Vagina (tissue), 2 donors: ENCODE results near the gene PAK1IP1. TPM values are rescaled to one million over a fixed set of nuclear protein-coding genes. Genes with fewer than 3 reads are reported as not detected.
"Not testable (repeated sequence)": the region's sequence is repeated elsewhere in the genome, so short reads cannot be mapped to it uniquely, and the experiment has no call there.

ENCODE experiments used
- DNase-seq, 2 donors: peaks; one replicate each; pipeline ENCODE4 v3.0.0-alpha.2; 2017; ENCODE audit errors: extremely low spot score in 2 of 2
- H3K27ac ChIP-seq: fragments of 200-600 bp; sonication (generic); one replicate; pipeline ENCODE4 v1.5.1; 2019
- H3K27me3 ChIP-seq: fragments of 200-600 bp; sonication (generic); one replicate; pipeline ENCODE4 v1.5.1; 2019
- H3K36me3 ChIP-seq, 2 donors: fragments of 200-600 bp; sonication (generic); one replicate each; pipeline ENCODE4 v1.5.1; 2017 to 2019
- H3K4me1 ChIP-seq: fragments of 200-600 bp; sonication (generic); one replicate; pipeline ENCODE4 v1.5.1; 2019
- H3K4me3 ChIP-seq, 2 donors: fragments of 200-600 bp; sonication (generic); 1 replicate in 1 of 2; 2 replicates in 1 of 2; pipeline ENCODE4 v1.5.1; 2016 to 2019
- H3K9me3 ChIP-seq: fragments of 200-600 bp; sonication (generic); one replicate; pipeline ENCODE4 v1.5.1; 2019
- POLR2A ChIP-seq, 2 donors: fragments of 450-650 bp; IDR thresholded peaks; one replicate each; pipeline ENCODE4 v1.6.1; 2017; ENCODE audit warnings: antibody characterized with exemption in 2 of 2, mild to moderate bottlenecking in 2 of 2, moderate library complexity in 2 of 2
- POLR2AphosphoS5 ChIP-seq, 2 donors: sonication (generic); formaldehyde crosslinking; IDR thresholded peaks; one replicate each; pipeline ENCODE4 v1.9.0; 2017; ENCODE audit warnings: antibody characterized with exemption in 2 of 2, mild to moderate bottlenecking in 2 of 2, low read depth in 1 of 2; ENCODE audit not compliant: insufficient read depth in 1 of 2
- intact Hi-C: fragments of 100-400 bp; cut with DNase I; formaldehyde crosslinking; loops from one replicate; pipeline ENCODE4 v1.15.1; 2023
- total RNA-seq: library from RNA; depleted of rRNA; stranded (reverse); fragments of >200 nt; gene quantifications from one replicate; pipeline ENCODE4 v1.2.3, GENCODE V29; 2016
- TF ChIP-seq, protein P1 (sequence below), 3 experiments: fragments of 450-650 bp in 2 of 3; fragments of 200-600 bp in 1 of 3; sonication (generic) in 1 of 3; IDR thresholded peaks; one replicate each; pipeline ENCODE4 v1.5.1; 2017 to 2019; ENCODE audit warnings: antibody characterized with exemption in 3 of 3, mild to moderate bottlenecking in 2 of 3, moderate library complexity in 2 of 3

Gene PAK1IP1
- total RNA-seq, 1 donor from 2014 or later = 8.8 TPM

DNA sequence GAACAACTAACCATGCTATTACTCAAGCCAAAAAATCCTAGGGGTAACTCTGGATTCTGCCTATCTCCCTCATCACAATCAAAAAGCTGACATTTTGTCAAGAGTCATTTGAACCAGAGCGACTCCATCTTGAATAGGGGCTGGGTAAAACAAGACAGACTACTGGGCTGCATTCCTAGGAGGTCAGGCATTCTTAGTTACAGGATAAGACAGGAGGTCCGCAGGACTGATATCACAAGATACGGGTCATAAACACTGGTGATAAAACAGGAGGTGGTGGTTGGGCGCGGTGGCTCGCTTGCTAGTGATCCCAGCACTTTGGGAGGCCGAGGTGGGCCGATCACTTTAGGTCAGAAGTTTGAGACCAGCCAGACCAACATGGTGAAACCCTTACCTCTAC lies 32.6 kb upstream of the PAK1IP1 start:
- no peaks in the 10 kb centered on the region for H3K9me3 ChIP-seq
- H3K4me3 ChIP-seq = no peak overlapping the region
- H3K27ac ChIP-seq = no peak overlapping the region
- no peaks in the 10 kb centered on the region for H3K36me3 ChIP-seq
- DNase-seq = no peak
- no peaks in the 10 kb centered on the region for H3K4me1 ChIP-seq
- H3K27me3 ChIP-seq = no peaks in the 10 kb centered on the region
- intact Hi-C loops = no loop called here
- TF ChIP-seq POLR2AphosphoS5 (IDR thresholded peaks at IDR 0.05; ENCODE audit: insufficient read depth in 1 of 2, low read depth in 1 of 2) (no peak), POLR2A (IDR thresholded peaks at IDR 0.05) (no peak)
- TF ChIP-seq, protein P1, sequence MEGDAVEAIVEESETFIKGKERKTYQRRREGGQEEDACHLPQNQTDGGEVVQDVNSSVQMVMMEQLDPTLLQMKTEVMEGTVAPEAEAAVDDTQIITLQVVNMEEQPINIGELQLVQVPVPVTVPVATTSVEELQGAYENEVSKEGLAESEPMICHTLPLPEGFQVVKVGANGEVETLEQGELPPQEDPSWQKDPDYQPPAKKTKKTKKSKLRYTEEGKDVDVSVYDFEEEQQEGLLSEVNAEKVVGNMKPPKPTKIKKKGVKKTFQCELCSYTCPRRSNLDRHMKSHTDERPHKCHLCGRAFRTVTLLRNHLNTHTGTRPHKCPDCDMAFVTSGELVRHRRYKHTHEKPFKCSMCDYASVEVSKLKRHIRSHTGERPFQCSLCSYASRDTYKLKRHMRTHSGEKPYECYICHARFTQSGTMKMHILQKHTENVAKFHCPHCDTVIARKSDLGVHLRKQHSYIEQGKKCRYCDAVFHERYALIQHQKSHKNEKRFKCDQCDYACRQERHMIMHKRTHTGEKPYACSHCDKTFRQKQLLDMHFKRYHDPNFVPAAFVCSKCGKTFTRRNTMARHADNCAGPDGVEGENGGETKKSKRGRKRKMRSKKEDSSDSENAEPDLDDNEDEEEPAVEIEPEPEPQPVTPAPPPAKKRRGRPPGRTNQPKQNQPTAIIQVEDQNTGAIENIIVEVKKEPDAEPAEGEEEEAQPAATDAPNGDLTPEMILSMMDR (IDR thresholded peaks at IDR 0.05) = no peak

DNA sequence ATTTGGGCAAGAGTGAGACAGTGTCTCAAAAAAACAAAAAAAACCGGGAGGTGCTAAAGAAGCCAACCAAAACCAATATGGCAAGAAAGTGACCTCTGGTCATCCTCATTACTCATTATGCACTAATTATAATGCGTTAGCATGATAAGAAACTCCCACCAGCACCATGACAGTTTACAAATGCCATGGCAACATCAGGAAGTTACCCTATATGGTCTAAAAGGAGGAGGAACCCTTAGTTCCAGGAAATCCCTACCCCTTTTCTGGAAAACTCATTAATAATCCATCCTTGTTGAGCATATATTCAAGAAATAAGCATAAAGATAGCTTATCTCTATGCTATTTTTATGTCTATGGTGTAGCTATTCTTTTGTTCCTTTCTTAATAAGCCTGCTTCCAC lies 32.0 kb upstream of the PAK1IP1 start:
- no peaks in the 10 kb centered on the region for H3K36me3 ChIP-seq
- H3K4me3 ChIP-seq = no peak overlapping the region
- no peaks in the 10 kb centered on the region for H3K9me3 ChIP-seq
- no peaks in the 10 kb centered on the region for H3K4me1 ChIP-seq
- no peak overlapping the region for H3K27ac ChIP-seq
- no peak for DNase-seq
- intact Hi-C loops = no loop called here
- no peaks in the 10 kb centered on the region for H3K27me3 ChIP-seq
- TF ChIP-seq POLR2A (IDR thresholded peaks at IDR 0.05) (no peak), POLR2AphosphoS5 (IDR thresholded peaks at IDR 0.05; ENCODE audit: insufficient read depth in 1 of 2, low read depth in 1 of 2) (no peak)

DNA sequence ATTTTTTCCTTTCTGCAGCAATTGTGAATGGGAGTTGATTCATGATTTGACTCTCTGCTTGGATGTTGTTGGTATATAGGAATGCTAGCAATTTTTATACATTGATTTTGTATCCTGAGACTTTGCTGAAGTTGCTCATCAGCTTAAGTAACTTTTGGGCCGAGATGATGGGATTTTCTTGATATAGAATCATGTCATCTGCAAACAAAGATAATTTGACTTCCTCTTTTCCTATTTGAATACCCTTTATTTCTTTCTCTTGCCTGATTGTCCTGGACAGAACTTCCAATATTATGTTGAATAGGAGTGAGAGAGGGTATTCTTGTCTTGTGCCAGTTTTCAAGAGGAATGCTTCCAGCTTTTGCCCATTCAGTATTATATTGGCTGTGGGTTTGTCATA lies 29.2 kb upstream of the PAK1IP1 start:
- DNase-seq, H3K4me1 ChIP-seq, H3K36me3 ChIP-seq, H3K27ac ChIP-seq, H3K27me3 ChIP-seq, intact Hi-C loops, H3K4me3 ChIP-seq, H3K9me3 ChIP-seq: not testable (repeated sequence)

DNA sequence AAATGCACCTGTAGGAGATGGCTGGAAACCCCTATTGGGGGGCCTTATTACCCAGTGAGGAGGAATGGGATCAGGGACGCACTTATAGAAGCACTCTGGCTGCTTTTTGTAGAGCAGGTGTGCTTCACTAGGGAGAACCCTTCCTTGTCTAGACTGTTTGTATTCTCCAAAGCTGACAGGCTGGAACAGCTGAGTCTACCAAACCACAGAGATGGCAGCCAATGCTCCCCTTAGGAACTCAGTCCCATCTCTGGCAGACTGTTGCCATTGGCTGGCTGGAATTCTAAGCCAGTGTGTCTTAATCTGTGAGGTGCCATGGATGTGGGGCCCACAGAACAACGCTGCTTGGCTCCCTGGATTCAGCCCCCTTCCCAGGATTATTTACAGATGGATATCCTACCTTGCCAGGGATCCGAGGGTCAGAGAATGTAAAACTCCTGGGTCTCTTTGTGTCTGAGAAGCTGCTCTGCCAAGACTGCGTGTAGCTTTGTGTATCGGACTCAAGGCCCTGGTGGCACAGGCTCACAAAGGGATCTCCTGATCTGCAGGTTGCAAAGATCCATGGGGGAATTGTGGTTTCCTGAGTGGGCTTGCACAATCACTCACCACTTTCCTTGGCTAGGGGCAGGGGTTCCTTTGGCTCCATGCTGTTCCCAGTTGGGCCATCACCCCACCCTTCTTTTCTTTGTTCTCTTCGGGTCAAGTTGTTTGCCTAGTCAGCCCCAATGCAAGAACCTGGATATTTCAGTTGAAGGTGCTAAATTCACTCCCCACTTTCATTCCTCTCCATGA lies 26.4 kb upstream of the PAK1IP1 start:
- TF ChIP-seq, protein P1 (IDR thresholded peaks at IDR 0.05) = no peak
- no peak for TF ChIP-seq POLR2A (IDR thresholded peaks at IDR 0.05)
- TF ChIP-seq POLR2AphosphoS5 (IDR thresholded peaks at IDR 0.05; ENCODE audit: insufficient read depth in 1 of 2, low read depth in 1 of 2) = no peak
- H3K36me3 ChIP-seq = no peaks in the 10 kb centered on the region
- DNase-seq = no peak
- no peaks in the 10 kb centered on the region for H3K4me1 ChIP-seq
- no peaks in the 10 kb centered on the region for H3K27me3 ChIP-seq
- H3K4me3 ChIP-seq = no peak overlapping the region
- no peaks in the 10 kb centered on the region for H3K9me3 ChIP-seq
- intact Hi-C loops = no loop called here
- H3K27ac ChIP-seq = no peak overlapping the region

DNA sequence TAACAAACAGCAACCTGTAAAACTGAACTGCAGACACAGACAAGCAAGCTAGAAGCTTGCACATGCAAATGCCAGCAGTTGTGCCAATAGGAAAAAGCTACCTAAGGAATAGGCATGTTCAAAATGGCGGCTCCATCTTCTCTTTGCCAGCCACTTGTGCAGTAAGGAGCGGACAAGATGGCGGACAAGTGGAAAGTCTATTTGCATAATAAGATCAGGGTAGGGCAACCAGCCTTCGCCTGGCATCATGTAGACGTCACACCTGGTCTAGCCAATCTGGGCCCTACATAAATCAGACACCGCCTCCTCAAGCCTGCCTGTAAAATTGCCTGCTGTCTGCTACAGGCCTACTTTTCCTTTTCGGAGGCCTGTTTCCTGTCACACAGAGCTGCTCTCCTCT lies 18.4 kb upstream of the PAK1IP1 start:
- no peaks in the 10 kb centered on the region for H3K9me3 ChIP-seq
- intact Hi-C loops = no loop called here
- DNase-seq = no peak
- H3K4me3 ChIP-seq = no peak overlapping the region
- no peaks in the 10 kb centered on the region for H3K4me1 ChIP-seq
- H3K27ac ChIP-seq = no peak overlapping the region
- TF ChIP-seq POLR2AphosphoS5 (IDR thresholded peaks at IDR 0.05; ENCODE audit: insufficient read depth in 1 of 2, low read depth in 1 of 2) (no peak), POLR2A (IDR thresholded peaks at IDR 0.05) (no peak)
- TF ChIP-seq, protein P1 (IDR thresholded peaks at IDR 0.05) = no peak
- no peaks in the 10 kb centered on the region for H3K27me3 ChIP-seq
- no peaks in the 10 kb centered on the region for H3K36me3 ChIP-seq

DNA sequence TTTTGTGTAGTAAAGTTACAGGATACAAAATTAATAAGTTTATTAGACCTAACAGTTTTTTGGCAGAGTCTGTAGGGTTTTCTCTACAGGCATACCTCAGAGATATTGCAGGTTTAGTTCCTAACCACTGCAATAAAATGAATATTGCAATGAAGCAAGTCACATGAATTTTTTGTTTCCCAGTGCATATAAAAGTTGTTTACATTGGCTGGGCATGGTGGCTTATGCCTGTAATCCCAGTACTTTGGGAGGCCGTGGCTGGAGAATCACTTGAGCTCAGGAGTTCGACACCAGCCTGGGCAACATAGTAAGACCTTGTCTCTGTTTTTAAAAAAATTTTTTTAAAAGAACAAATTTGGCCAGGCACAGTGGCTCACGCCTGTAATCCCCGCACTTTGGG lies 16.3 kb upstream of the PAK1IP1 start:
- Histone ChIP-seq H3K36me3 (no peaks in the 10 kb centered on the region), H3K4me1 (no peaks in the 10 kb centered on the region), H3K4me3 (no peak overlapping the region), H3K27ac (no peak overlapping the region), H3K27me3 (no peaks in the 10 kb centered on the region), H3K9me3 (no peaks in the 10 kb centered on the region)
- TF ChIP-seq POLR2AphosphoS5 (IDR thresholded peaks at IDR 0.05; ENCODE audit: insufficient read depth in 1 of 2, low read depth in 1 of 2) (no peak), POLR2A (IDR thresholded peaks at IDR 0.05) (no peak)
- TF ChIP-seq, protein P1 (IDR thresholded peaks at IDR 0.05) = no peak
- DNase-seq = no peak
- intact Hi-C loops = no loop called here
